SU-DHL-6 (cell line): Measurements from ENCODE around the gene CTSZ.

ENCODE experiments used
- CTCF ChIP-seq: fragments of 200-600 bp; sonication (generic); IDR thresholded peaks from one replicate; pipeline ENCODE4 v1.5.1; 2017; ENCODE audit warnings: antibody characterized with exemption, mild to moderate bottlenecking, low read length, moderate library complexity; ENCODE audit not compliant: insufficient read depth, poor library complexity, severe bottlenecking
- EZH2phosphoT487 ChIP-seq: fragments of 200-600 bp; sonication (generic), shearing (Covaris generic); conservative IDR thresholded peaks from 2 replicates; pipeline ENCODE4 v1.6.1; 2018; ENCODE audit warnings: mild to moderate bottlenecking, antibody characterized with exemption, low read length, moderate library complexity, mixed read lengths

GRCh38 chr20:58973179-58973578, 33.9 kb downstream of the CTSZ start:
- TF ChIP-seq CTCF, result no peak
- TF ChIP-seq EZH2phosphoT487, result no peak
